Measurements from ENCODE around the gene DAPK2. TPM values are rescaled to one million over a fixed set of nuclear protein-coding genes. Genes with fewer than 3 reads are reported as not detected.

The DAPK2 gene
- polyA plus RNA-seq, 5 donors: 19.2 to 27.5 (median 21.7) TPM

- no peak for DNase-seq
These were observed 19.7 kb downstream of the DAPK2 start for GRCh38 chr15:64026591-64026990.

DNA sequence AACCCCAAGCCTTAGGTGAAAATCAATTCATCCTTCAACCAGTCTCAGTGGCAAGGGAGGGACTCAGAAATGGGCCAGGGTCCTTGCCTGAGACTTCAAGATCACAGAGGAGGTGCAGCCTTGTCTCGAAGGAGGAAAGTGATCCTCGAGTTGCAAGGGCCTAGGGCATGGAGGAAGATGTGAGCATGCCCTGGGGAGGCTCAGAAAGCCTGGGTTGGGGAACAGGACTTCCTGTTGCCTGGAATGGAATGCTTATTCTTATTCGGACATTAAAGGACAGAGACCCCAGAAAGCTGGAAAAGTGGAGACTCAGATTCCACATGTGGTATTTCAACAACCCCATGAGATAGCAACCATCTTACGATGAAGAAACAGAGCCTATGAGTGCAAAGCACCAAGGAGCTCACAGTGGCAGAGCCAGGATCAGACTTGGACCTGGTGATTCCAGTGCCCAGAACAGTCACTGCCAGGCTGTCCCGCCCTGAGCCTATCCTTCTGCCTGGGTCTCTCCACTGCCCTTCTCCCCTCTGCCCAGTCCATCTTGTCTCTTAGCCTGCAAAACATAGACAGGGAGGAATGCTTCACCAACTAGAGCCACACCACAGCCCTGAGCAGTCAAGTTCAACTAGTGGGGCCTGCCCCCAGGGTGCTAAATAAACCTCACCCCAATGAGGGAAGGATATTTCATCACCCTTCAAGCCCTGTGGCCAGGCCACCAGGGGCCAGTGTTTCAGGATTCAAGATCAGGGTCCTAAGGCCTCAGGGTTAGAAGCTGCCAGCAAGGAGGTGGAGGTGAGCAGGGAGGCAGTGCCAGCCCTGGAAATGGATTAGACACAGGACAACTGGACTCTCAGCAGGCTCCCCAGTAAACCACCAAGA lies 21.9 kb downstream of the DAPK2 start:
- no peak for DNase-seq

DNA sequence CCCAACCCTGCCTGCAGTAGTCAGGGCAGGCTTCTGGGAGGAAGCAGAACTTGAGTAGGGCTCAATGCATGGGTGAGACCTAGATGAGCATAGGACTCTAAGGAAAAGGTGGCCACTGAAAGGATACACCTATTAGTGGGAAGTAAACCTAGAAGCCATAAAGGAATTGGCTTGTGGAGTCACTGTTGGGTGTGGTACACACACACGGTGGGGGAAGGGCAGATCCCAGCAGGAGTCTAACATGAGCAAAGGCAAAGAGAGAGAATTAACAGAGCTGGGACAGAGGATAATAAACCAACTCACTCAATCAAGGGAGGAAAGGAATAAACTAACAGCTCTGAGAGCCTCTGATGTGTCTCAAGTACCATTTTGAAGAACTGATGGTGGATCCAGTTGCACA lies 23.1 kb downstream of the DAPK2 start:
- no peak for DNase-seq

DNA sequence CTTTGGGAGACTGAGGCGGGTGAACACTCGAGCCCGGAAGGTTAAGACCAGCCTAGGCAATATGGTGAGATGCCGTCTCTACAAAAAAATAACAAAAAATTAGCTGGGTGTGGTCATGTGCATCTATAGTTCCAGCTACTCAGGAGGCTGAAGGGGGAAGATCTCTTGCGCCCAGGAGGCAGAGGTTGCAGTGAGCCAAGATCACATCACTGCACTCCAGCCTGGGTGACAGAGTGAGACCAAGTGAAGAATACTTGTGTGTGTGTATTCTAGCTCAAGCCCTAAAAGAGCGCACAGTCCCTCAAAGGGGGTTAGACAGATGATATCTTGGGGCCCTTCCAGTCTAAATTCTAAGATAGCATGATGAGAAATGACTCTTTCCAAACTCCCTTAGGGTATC lies 23.7 kb downstream of the DAPK2 start:
- DNase-seq: no peak

DNA sequence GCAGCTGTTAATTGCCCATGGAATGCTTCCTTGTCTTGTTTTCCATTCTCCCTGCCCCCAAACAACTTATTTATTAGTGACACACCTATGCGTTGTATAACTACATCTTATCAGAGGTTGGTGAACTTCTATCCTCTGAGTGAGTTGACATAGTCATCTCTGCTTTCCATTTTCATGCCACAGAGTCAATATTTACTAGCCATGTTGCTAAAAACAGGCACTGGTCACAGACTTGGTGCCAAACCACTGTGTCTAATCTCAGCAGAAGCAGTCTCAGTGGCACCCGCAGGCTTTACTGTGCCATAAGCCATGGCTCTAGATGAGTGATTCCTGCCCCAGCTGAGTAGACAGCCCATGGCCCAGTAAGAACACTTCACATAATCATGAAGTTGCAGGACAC lies 26.5 kb downstream of the DAPK2 start:
- no peak for DNase-seq

- no peak for DNase-seq
These were observed 28.6 kb downstream of the DAPK2 start for GRCh38 chr15:64017591-64018163.

DNA sequence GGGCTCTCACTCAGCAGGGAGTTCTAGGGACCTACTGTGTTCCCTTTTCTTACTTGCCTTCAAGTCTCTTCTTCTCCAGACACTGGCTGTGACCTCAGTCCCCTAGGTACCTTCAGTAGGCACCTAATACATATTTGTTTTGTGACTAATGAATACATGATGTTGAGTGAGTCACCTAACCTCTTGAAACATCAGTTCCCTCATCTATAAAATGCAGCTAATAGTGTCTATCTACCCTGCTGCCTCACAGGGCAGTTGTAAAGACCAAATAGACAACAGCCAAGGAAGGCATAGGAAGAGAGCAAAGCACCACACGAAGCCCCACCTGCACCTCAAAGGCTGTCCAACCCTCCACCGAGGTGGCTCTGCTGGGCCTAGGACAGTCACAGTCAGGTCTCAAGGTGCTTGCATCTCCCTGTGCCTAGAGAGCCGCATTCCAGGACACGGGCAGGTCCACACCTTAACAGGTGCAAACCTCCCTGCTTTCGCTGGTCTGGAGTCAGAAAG lies 29.1 kb downstream of the DAPK2 start:
- DNase-seq: no peak

DNA sequence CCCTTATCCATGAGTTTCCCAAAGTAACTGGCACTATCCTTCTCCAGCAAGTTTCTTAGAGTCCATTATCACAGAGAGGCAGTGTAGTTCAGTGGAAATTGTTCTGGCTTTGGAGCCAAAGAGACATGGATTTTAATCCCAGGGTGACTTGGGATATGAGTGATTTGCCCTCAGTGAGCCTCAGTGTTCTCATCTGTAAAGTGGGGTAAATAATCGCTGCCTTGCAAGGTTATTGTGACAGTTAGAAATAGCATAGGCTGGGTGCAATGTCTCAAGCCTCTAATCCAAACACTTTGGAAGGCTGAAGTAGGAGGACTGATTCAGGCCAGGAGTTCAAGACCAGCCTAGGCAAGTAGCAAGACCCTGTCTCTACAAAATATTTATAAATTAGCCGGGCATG lies 30.0 kb downstream of the DAPK2 start:
- DNase-seq: no peak

DNA sequence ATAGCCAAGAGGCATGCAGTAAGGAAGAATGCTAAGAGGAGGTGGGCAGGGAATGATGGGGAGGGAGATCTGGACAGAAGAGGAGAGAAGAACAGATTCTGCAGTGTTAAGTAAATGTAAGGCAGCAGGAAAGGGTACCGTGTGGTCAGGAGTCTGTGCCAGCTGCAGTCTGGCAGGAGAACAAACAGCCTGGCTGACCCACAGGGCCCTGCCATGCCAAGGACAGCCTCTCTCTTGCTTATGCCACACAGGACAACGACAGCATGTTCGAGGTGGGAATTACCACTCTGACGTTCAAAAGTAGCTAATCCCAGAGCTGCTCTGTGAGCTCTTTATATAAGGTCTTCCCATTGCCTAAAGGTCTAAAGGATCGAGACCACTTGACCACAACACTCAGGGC lies 31.3 kb downstream of the DAPK2 start:
- no peak for DNase-seq

DNA sequence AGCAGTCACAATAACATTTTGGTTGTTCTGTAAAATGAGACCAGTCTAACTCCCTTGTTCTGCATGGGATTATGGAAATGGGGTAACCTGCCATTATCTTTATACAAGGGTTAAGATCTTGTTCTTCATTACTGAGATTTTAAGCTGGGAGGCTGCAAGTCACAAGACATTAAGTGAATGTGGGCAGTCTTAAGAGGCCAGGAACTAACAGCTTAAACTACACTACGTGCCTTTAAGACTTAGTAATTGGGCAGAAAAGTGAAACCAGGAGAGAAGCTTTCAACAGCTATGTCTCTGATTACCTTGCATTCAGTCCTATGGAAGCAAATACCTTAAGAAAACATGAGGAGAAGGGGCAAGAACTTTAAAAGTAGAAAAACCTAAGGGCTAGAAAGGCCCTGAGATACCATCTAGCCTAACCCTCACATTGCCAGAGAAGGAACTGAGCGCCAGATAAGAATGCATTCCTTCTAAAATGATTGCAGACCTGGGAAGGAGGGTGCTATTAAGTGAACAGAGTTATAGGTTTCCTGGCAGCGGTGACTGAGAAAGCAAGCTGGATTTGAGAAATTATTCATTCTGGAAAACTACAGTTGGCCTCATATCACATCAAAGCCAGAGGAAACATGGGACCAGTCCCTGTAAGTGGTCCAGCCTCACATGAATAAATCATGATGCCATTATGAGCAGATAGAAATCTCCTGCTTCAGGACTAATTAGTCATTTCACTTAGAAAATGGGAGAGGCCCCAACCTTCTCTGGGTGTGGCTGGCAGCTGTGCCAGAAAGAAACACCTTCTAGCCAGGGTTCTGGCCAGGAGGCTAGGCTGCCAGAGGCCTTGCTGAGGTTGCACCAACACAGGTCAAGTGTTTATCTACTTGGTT lies 32.9 kb downstream of the DAPK2 start:
- no peak for DNase-seq

DNA sequence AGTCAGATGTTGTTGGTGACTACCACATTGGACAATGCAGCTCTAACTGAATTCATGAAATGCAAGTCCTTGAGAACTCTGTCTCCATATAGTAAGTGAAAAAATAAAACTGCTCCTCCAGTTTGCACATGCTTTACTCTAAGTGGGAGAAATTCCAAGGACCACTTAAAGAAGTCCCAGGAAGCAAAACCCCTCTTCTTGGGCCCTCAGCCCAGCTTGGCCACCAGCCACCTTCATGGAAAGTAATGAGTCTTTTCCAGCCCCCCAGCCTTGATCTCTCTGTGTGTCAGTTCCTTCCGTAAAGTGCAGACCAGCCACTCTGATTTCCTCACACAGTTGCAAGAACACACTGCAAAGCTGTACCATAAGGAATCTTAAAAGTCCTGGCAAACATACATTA lies 34.5 kb downstream of the DAPK2 start:
- DNase-seq: peak; percentile 55 to 57

DNA sequence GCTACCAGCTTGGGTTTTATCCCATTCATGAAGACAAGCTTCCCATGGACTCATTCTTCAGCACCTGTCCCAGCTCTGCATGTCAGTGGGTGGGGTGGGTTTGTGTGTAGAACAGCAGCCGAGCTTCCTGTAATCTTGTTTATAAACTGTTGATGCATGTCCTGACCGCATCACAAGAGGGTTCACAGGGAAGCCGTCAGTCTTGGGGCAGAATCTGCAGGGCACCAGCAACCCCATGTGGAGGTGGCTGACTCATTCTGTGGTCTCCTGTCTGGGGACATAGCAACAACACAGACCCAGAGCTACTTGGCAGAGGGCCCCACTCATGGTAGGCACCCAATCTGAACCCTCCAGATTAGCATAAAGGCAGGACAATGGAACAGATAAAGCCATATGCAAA lies 35.6 kb downstream of the DAPK2 start:
- no peak for DNase-seq

- DNase-seq: no peak
These were observed 36.5 kb downstream of the DAPK2 start for GRCh38 chr15:64009798-64010261.

DNA sequence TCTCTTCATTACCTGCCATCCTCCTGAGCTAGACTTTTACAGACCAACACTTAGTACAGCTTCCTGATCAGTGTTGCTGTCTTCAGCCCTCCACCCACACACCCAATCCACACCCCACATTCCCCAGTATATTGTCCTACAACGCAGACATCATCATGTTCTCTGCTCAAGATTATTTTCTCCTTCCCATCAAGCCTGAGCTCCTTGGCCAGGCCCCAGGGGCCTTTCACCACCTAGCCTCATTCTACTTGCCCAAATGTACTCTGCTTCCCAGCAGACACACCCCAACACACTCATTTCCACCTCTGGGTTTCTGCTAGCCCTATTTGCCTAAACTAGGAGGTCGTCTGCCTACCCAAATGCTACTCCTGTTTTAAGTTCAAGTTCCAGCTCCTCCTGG lies 37.0 kb downstream of the DAPK2 start:
- DNase-seq: no peak

DNA sequence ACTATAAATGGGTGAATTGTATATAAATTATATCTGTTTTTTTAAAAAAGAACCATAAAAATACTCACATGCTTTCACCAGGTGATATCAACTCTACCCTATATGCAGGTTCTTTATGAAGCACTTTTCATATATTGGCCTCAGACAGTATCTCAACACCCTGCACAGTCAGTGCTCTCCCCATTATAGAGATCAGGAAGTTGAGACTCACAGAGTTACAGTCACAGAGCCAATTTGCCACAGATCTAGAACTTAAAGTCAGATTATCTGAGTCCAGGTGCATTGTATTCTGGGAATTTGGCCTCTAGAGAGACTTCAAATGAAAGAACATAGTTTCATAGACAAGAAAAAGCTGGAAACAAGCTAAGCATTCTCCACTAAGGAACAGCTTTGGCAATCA lies 38.1 kb downstream of the DAPK2 start:
- no peak for DNase-seq

DNA sequence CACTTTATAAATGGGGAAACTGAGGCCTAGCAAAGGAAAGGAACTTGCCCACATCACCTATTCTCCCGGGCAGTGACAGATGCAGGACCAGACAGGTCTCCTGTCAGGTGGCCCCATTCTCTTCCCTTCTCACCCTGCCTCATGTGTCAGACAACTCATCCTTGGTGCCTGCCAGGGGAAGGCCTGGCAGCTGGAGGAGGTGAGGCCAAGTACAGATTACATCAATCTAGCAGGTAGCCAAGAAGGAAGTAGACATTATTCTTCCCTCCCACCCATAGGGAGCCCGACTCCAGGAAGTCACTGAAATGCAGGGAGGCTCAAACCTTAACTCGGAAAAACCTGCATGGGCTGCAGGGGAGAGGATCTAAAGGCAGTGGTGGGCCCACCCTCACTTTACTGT lies 39.6 kb downstream of the DAPK2 start:
- no peak for DNase-seq

GRCh38 chr15:64004587-64004986 lies 41.7 kb downstream of the DAPK2 start:
- DNase-seq: no peak

- no peak for DNase-seq
These were observed 42.2 kb downstream of the DAPK2 start for GRCh38 chr15:64004056-64004455.

- no peak for DNase-seq
These were observed 43.1 kb downstream of the DAPK2 start for GRCh38 chr15:64003182-64003581.

DNA sequence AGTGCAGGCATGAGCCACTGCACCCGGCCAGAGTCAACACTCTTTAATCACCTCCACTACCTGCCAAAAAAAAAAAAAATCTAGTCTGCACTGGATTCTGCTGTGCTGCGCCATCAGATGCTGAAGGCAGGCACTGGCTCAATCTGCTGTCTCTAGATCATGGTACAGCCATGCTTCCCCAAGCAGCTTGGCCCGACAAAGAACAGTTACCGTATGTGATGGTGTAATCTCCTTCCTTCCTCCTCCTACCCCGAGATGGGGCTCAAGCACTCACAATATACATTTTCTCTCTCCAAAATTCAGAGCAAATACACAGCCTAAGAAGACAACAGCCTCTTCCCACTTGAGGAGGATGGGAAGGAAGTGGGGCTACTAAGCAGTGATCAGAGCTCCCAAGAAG lies 45.1 kb downstream of the DAPK2 start:
- DNase-seq: no peak

GRCh38 chr15:64000183-64000951 lies 45.9 kb downstream of the DAPK2 start:
- no peak for DNase-seq

- DNase-seq: no peak
These were observed 47.1 kb downstream of the DAPK2 start for GRCh38 chr15:63999177-63999576.
